Parathyroid adenoma (tissue), 2 donors: Measurements from ENCODE around the gene RAB1A.

ENCODE experiments used
- H2AFZ ChIP-seq: fragments of 300-600 bp; sonication (generic); one replicate; pipeline ENCODE4 v1.7.0; 2017; ENCODE audit warnings: antibody characterized with exemption, mild to moderate bottlenecking
- H3K27ac ChIP-seq: fragments of 300-600 bp; sonication (generic); one replicate; pipeline ENCODE4 v1.7.0; 2017
- H3K27me3 ChIP-seq: fragments of 300-600 bp; sonication (generic); one replicate; pipeline ENCODE4 v1.7.0; 2017; ENCODE audit warnings: low read length; ENCODE audit not compliant: control insufficient read depth, insufficient read depth
- H3K36me3 ChIP-seq: fragments of 300-600 bp; sonication (generic); one replicate; pipeline ENCODE4 v1.7.0; 2017; ENCODE audit warnings: low read length; ENCODE audit not compliant: control insufficient read depth, insufficient read depth
- H3K4me1 ChIP-seq: fragments of 300-600 bp; sonication (generic); one replicate; pipeline ENCODE4 v1.7.0; 2017; ENCODE audit warnings: control low read depth
- H3K4me2 ChIP-seq: fragments of 300-600 bp; sonication (generic); one replicate; pipeline ENCODE4 v1.7.0; 2017; ENCODE audit warnings: low read length
- H3K4me3 ChIP-seq: fragments of 300-600 bp; sonication (generic); one replicate; pipeline ENCODE4 v1.7.0; 2017; ENCODE audit warnings: low read depth, low read length
- H3K79me2 ChIP-seq: fragments of 300-600 bp; sonication (generic); one replicate; pipeline ENCODE4 v1.7.0; 2017; ENCODE audit warnings: control low read depth
- H3K9ac ChIP-seq: fragments of 300-600 bp; sonication (generic); one replicate; pipeline ENCODE4 v1.7.0; 2017; ENCODE audit warnings: mild to moderate bottlenecking
- H3K9me3 ChIP-seq: fragments of 300-600 bp; sonication (generic); one replicate; pipeline ENCODE4 v1.7.0; 2017; ENCODE audit warnings: low read length; ENCODE audit not compliant: control insufficient read depth
- CTCF ChIP-seq: fragments of 300-600 bp; sonication (generic); IDR thresholded peaks from one replicate; pipeline ENCODE4 v1.7.0; 2017; ENCODE audit warnings: antibody characterized with exemption, mild to moderate bottlenecking
- donor health status: primary hyperparathyroidism.

The RAB1A gene

GRCh38 chr2:65156041-65156440 lies 26.1 kb upstream of the RAB1A start:
- no peak overlapping the region for H3K9ac ChIP-seq
- no peaks in the 10 kb centered on the region for H3K79me2 ChIP-seq

GRCh38 chr2:65153515-65153914 lies 23.6 kb upstream of the RAB1A start:
- Histone ChIP-seq H3K4me3 (no peak overlapping the region), H3K27ac (no peak overlapping the region), H3K79me2 (no peaks in the 10 kb centered on the region), H3K36me3 (no peaks in the 10 kb centered on the region), H3K4me2 (no peak overlapping the region), H3K9me3 (no peaks in the 10 kb centered on the region), H3K27me3 (no peaks in the 10 kb centered on the region), H3K4me1 (no peaks in the 10 kb centered on the region), H3K9ac (no peak overlapping the region), H2AFZ (no peak overlapping the region)
- no peak for TF ChIP-seq CTCF

More at GRCh38 chr2:65156041-65156440, 26.1 kb upstream of the RAB1A start:
- Histone ChIP-seq H3K27ac (no peak overlapping the region), H3K4me2 (no peak overlapping the region), H3K36me3 (no peaks in the 10 kb centered on the region), H3K4me1 (no peaks in the 10 kb centered on the region), H3K9me3 (no peaks in the 10 kb centered on the region), H3K4me3 (no peak overlapping the region), H2AFZ (no peak overlapping the region), H3K27me3 (no peaks in the 10 kb centered on the region)
- no peak for TF ChIP-seq CTCF

GRCh38 chr2:65146078-65146477 lies 16.2 kb upstream of the RAB1A start:
- no peak overlapping the region for H3K4me2 ChIP-seq
- H2AFZ ChIP-seq, result no peak overlapping the region
- no peaks in the 10 kb centered on the region for H3K9me3 ChIP-seq
- H3K4me1 ChIP-seq, result no peaks in the 10 kb centered on the region
- no peaks in the 10 kb centered on the region for H3K27me3 ChIP-seq
- H3K79me2 ChIP-seq, result no peaks in the 10 kb centered on the region
- H3K9ac ChIP-seq, result no peak overlapping the region
- no peak overlapping the region for H3K4me3 ChIP-seq
- no peaks in the 10 kb centered on the region for H3K36me3 ChIP-seq
- H3K27ac ChIP-seq, result no peak overlapping the region
- TF ChIP-seq CTCF, result no peak

GRCh38 chr2:65144571-65144970 lies 14.7 kb upstream of the RAB1A start:
- Histone ChIP-seq H3K4me3 (no peak overlapping the region), H3K27me3 (no peaks in the 10 kb centered on the region), H3K9ac (no peak overlapping the region), H2AFZ (no peak overlapping the region), H3K4me2 (no peak overlapping the region), H3K9me3 (no peaks in the 10 kb centered on the region), H3K36me3 (no peaks in the 10 kb centered on the region), H3K27ac (no peak overlapping the region), H3K79me2 (no peaks in the 10 kb centered on the region), H3K4me1 (no peaks in the 10 kb centered on the region)
- no peak for TF ChIP-seq CTCF

GRCh38 chr2:65142515-65142914 lies 12.6 kb upstream of the RAB1A start:
- H3K4me1 ChIP-seq, result no peaks in the 10 kb centered on the region
- no peak overlapping the region for H3K4me3 ChIP-seq
- no peak overlapping the region for H3K4me2 ChIP-seq
- H3K27me3 ChIP-seq, result no peaks in the 10 kb centered on the region
- H3K79me2 ChIP-seq, result no peaks in the 10 kb centered on the region
- no peak overlapping the region for H3K9ac ChIP-seq
- no peak overlapping the region for H3K27ac ChIP-seq
- no peak overlapping the region for H2AFZ ChIP-seq
- TF ChIP-seq CTCF, result no peak
- H3K9me3 ChIP-seq, result no peaks in the 10 kb centered on the region
- no peaks in the 10 kb centered on the region for H3K36me3 ChIP-seq
